ENCODE measurements around the gene VTN.

The VTN gene

GRCh38 chr17:28370035-28370743 is at the start of gene VTN:
TSS of gene VTN (minus strand) at chr17:28370307. CDS start at chr17:28370203, 104 bp downstream.
- no peak for DNase-seq (ENCODE audit: low read depth in 4 of 4, low spot score in 1 of 4)

- peak; percentile 13 to 30 (median 21) for DNase-seq (ENCODE audit: low read depth in 4 of 4, low spot score in 1 of 4)
These were observed 46.7 kb upstream of the VTN start for GRCh38 chr17:28416703-28417311.

- no peak for DNase-seq (ENCODE audit: low read depth in 4 of 4, low spot score in 1 of 4)
These were observed 45.8 kb upstream of the VTN start for GRCh38 chr17:28415886-28416285.

- no peak for DNase-seq (ENCODE audit: low read depth in 4 of 4, low spot score in 1 of 4)
These were observed 43.7 kb upstream of the VTN start for GRCh38 chr17:28413804-28414203.

- DNase-seq (ENCODE audit: low read depth in 4 of 4, low spot score in 1 of 4) = no peak
These were observed 42.0 kb upstream of the VTN start for GRCh38 chr17:28412099-28412498.

- no peak for DNase-seq (ENCODE audit: low read depth in 4 of 4, low spot score in 1 of 4)
These were observed 37.8 kb upstream of the VTN start for GRCh38 chr17:28407974-28408306.

- DNase-seq (ENCODE audit: low read depth in 4 of 4, low spot score in 1 of 4) = no peak
These were observed 37.2 kb upstream of the VTN start for GRCh38 chr17:28407130-28407973.

- no peak for DNase-seq (ENCODE audit: low read depth in 4 of 4, low spot score in 1 of 4)
These were observed 36.3 kb upstream of the VTN start for GRCh38 chr17:28406473-28406814.

GRCh38 chr17:28405632-28406472 is 35.7 kb upstream of the VTN start, which contains the start of gene SLC46A1:
TSS of gene SLC46A1 (minus strand) at chr17:28406212. CDS start at chr17:28406114, 98 bp downstream.
- peak in 3 of 4 experiments; percentile 41 to 59 (median 50) for DNase-seq (ENCODE audit: low read depth in 4 of 4, low spot score in 1 of 4)

- DNase-seq (ENCODE audit: low read depth in 4 of 4, low spot score in 1 of 4) = no peak
These were observed 34.9 kb upstream of the VTN start for GRCh38 chr17:28404812-28405570.

GRCh38 chr17:28404461-28404811 is 34.3 kb upstream of the VTN start:
- no peak for DNase-seq (ENCODE audit: low read depth in 4 of 4, low spot score in 1 of 4)

- DNase-seq (ENCODE audit: low read depth in 4 of 4, low spot score in 1 of 4) = no peak
These were observed 33.9 kb upstream of the VTN start for GRCh38 chr17:28404007-28404406.

- DNase-seq (ENCODE audit: low read depth in 4 of 4, low spot score in 1 of 4) = no peak
These were observed 32.7 kb upstream of the VTN start for GRCh38 chr17:28402844-28403243.

- no peak for DNase-seq (ENCODE audit: low read depth in 4 of 4, low spot score in 1 of 4)
These were observed 32.1 kb upstream of the VTN start for GRCh38 chr17:28402224-28402630.

GRCh38 chr17:28399808-28400207 is 29.7 kb upstream of the VTN start:
- DNase-seq (ENCODE audit: low read depth in 4 of 4, low spot score in 1 of 4) = no peak

- no peak for DNase-seq (ENCODE audit: low read depth in 4 of 4, low spot score in 1 of 4)
These were observed 28.3 kb upstream of the VTN start for GRCh38 chr17:28398280-28398981.

GRCh38 chr17:28397687-28398279 is 27.7 kb upstream of the VTN start:
- DNase-seq (ENCODE audit: low read depth in 4 of 4, low spot score in 1 of 4) = no peak

- DNase-seq (ENCODE audit: low read depth in 4 of 4, low spot score in 1 of 4) = no peak
These were observed 27.2 kb upstream of the VTN start for GRCh38 chr17:28397275-28397674.

GRCh38 chr17:28396635-28397239 is 26.6 kb upstream of the VTN start:
- DNase-seq (ENCODE audit: low read depth in 4 of 4, low spot score in 1 of 4) = no peak
